HG03558 (cell line): ENCODE data around the gene OSBPL2.

ENCODE experiments used
- ATAC-seq: cut with Tn5 transposase; IDR thresholded peaks from one replicate; pipeline ENCODE4 v1.9.1; 2021; ENCODE audit warnings: moderate number of reproducible peaks; ENCODE audit not compliant: unreplicated experiment; ENCODE audit errors: extremely low read depth

OSBPL2 gene

GRCh38 chr20:62232770-62233645, 5.3 kb upstream of the OSBPL2 start:
- ATAC-seq: no peak

- no peak for ATAC-seq
Observed at GRCh38 chr20:62233684-62234083, 4.6 kb upstream of the OSBPL2 start.

- no peak for ATAC-seq
Observed at GRCh38 chr20:62234339-62234738, 4.0 kb upstream of the OSBPL2 start.

- no peak for ATAC-seq
Observed at GRCh38 chr20:62235001-62235776, 3.1 kb upstream of the OSBPL2 start.

- ATAC-seq: no peak
Observed at GRCh38 chr20:62235777-62236157, 2.6 kb upstream of the OSBPL2 start.

GRCh38 chr20:62236200-62236599, 2.1 kb upstream of the OSBPL2 start:
- no peak for ATAC-seq

GRCh38 chr20:62236766-62237513, 1.4 kb upstream of the OSBPL2 start:
- ATAC-seq: no peak

GRCh38 chr20:62237514-62237800, 864 bp upstream of the OSBPL2 start:
- no peak for ATAC-seq

GRCh38 chr20:62238569-62239277, 402 bp downstream of the OSBPL2 start:
- no peak for ATAC-seq

GRCh38 chr20:62239278-62239879, 1.1 kb downstream of the OSBPL2 start:
- no peak for ATAC-seq

GRCh38 chr20:62240020-62240685, 1.8 kb downstream of the OSBPL2 start:
- no peak for ATAC-seq

GRCh38 chr20:62241506-62241905, 3.2 kb downstream of the OSBPL2 start:
- ATAC-seq: no peak

- no peak for ATAC-seq
Observed at GRCh38 chr20:62242176-62242575, 3.9 kb downstream of the OSBPL2 start.

- ATAC-seq: no peak
Observed at GRCh38 chr20:62243106-62243505, 4.8 kb downstream of the OSBPL2 start.

- ATAC-seq: no peak
Observed at GRCh38 chr20:62243906-62244515, 5.7 kb downstream of the OSBPL2 start.

GRCh38 chr20:62244644-62245108, 6.4 kb downstream of the OSBPL2 start:
- ATAC-seq: no peak

GRCh38 chr20:62245911-62246280, 7.6 kb downstream of the OSBPL2 start:
- ATAC-seq: no peak

- ATAC-seq: no peak
Observed at GRCh38 chr20:62246431-62246830, 8.1 kb downstream of the OSBPL2 start.
